Liver (tissue), 3 donors: ENCODE measurements around the gene SNX6.
"Not testable (repeated sequence)": the region's sequence is repeated elsewhere in the genome, so short reads cannot be mapped to it uniquely, and the experiment has no call there.

Experiments used
- EGR1 ChIP-seq, 2 donors: IDR thresholded peaks; 2 replicates each; pipeline ENCODE4 v1.6.1; 2016 to 2018; ENCODE audit warnings: antibody characterized with exemption in 2 of 2, low read depth in 2 of 2
- RXRA ChIP-seq, 2 donors: IDR thresholded peaks; 2 replicates each; pipeline ENCODE4 v1.6.1; 2017 to 2018; ENCODE audit warnings: antibody characterized with exemption in 2 of 2, mild to moderate bottlenecking in 1 of 2
- TAF1 ChIP-seq: conservative IDR thresholded peaks from 2 replicates; pipeline ENCODE4 v1.6.1; 2016; ENCODE audit warnings: antibody characterized with exemption, mild to moderate bottlenecking
- TF ChIP-seq, protein P1 (sequence below): fragments of 150-350 bp; IDR thresholded peaks from 2 replicates; pipeline ENCODE4 v1.5.1; 2017; ENCODE audit warnings: improper control_type of control experiment, low read depth, low read length; ENCODE audit not compliant: missing input control
- donor health status: healthy.
- donor health status: healthy.

DNA sequence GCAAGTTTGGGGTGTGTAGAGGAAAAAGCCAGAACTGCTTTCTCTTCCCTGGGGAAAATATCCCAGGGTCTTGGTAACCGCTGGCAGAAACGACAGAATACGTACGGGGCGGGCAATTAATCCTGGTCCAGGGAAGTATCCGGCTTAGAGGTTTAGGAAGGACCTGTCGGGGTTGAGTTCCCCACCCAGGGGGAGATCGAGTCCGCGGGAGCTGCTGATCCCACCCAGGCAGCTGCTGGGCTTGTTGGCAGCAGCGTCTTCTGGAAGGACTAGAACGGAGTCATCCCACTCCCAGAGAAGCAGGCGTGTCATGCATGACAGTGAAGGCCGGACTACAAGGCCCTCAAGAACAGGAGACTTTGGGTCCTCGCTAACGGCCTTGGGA, 82.8 kb downstream of the SNX6 start:
- not testable (repeated sequence) for TF ChIP-seq TAF1; RXRA (IDR thresholded peaks at IDR 0.05); EGR1 (IDR thresholded peaks at IDR 0.05; ENCODE audit: low read depth in 2 of 2)
- TF ChIP-seq, protein P1, sequence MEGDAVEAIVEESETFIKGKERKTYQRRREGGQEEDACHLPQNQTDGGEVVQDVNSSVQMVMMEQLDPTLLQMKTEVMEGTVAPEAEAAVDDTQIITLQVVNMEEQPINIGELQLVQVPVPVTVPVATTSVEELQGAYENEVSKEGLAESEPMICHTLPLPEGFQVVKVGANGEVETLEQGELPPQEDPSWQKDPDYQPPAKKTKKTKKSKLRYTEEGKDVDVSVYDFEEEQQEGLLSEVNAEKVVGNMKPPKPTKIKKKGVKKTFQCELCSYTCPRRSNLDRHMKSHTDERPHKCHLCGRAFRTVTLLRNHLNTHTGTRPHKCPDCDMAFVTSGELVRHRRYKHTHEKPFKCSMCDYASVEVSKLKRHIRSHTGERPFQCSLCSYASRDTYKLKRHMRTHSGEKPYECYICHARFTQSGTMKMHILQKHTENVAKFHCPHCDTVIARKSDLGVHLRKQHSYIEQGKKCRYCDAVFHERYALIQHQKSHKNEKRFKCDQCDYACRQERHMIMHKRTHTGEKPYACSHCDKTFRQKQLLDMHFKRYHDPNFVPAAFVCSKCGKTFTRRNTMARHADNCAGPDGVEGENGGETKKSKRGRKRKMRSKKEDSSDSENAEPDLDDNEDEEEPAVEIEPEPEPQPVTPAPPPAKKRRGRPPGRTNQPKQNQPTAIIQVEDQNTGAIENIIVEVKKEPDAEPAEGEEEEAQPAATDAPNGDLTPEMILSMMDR, result not testable (repeated sequence)
